NCI-H2081 treated with DMSO at 0.1 percent for 48 hours (cell line): ENCODE data around the gene SYT3.
"Not testable (repeated sequence)": the region's sequence is repeated elsewhere in the genome, so short reads cannot be mapped to it uniquely, and the experiment has no call there.

Experiments
- DNase-seq: peaks from one replicate; lab custom pipeline; 2025; lab: John Stamatoyannopoulos, UW

The SYT3 gene

DNA sequence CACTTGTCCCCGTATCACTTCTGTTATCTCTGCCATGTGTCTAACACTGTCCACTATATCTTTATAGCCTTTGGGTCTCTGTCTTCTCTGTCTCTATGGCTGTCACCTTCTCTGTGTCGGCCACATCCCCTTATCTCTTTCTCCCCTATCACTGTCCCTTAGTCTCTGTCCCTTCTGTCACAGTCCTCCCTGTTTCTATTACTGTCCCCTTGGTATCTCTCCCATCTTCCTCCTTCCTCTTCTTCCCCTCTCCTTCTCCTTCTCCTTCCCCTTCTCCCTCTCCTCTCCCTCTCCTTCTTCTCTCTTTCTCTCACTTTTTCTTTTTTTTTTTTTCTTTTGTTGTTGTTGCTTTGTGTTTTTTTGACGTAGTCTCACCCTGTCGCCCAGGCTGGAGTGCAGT, 36.7 kb downstream of the SYT3 start:
- no peak for DNase-seq

GRCh38 chr19:50602496-50602895, 37.2 kb downstream of the SYT3 start:
- no peak for DNase-seq

- no peak for DNase-seq
Observed at GRCh38 chr19:50602089-50602422, 37.6 kb downstream of the SYT3 start.

DNA sequence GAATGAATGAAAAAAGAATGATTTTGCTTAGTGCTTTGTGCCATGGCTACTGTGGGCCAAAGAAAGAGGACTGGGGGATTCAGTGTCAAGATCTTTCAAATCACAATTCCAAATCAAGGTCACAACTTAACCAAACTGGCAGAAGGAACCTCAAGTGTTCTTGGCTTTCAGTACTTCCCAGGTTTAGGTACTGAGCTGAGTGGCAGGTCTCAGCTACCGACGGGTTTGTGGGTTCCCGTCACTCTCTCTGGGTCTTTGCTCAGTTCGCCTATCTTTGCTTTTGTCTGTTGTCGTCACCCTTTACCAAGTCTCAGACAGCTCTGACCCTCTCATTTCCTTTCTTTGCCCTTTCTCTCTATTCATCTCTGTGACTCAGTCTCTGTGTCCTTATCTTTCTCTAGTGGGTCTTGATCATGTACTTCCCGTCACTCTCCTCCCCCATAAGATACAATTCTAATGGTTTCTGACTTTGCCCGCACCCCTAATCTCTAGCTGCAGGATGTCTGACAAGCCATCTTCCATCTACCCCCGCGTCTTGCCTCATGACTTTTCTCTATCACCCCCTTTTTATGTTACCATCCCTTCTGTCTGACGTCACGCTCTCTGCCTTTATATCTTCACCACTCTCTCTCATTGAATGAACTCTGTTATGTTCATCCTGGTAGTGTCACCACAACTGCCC, 38.1 kb downstream of the SYT3 start:
- DNase-seq: no peak

GRCh38 chr19:50599427-50599826, 40.3 kb downstream of the SYT3 start:
- DNase-seq: no peak

GRCh38 chr19:50590191-50590590, 49.5 kb downstream of the SYT3 start:
- no peak for DNase-seq

- DNase-seq: not testable (repeated sequence)
Observed at GRCh38 chr19:50581795-50582660, 57.7 kb downstream of the SYT3 start.

- no peak for DNase-seq
Observed at GRCh38 chr19:50580970-50581634, 58.6 kb downstream of the SYT3 start.

DNA sequence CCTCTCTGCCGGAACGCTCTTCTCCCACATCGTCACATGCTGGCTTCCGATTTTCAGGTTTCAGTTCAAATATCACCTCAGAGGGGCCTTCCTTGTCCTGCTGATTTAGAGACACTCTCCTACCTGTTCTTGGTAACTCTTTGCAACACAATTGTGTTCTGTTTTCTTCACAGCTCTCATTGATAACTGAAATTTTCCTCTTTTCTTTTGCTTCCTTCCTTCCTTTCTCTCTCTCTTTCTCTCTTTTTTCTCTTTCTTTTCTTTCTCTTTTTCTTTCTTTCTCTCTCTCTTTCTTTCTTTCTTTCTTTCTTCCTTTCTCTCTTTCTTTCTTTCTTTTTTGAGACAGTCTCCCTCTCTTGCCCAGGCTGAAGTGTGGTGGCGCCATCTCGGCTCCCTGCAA, 59.4 kb downstream of the SYT3 start:
- no peak for DNase-seq

DNA sequence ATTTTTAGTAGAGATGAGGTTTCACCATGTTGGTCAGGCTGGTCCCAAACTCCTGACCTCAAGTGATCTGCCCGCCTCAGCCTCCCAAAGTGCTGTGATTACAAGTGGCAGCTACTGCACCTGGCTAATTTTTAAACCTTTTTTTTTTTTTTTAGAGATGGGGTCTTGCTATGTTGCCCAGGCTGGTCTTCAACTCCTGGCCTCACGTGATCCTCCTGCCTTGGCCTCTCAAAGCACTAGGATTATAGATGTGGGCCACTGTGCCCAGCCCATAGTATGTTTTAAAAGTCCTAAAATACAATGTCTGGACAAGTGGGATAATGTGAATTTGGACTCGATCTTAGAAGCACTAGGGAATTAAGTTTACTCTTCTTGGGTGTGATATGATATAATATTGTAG, 62.9 kb downstream of the SYT3 start:
- DNase-seq: not testable (repeated sequence)

- no peak for DNase-seq
Observed at GRCh38 chr19:50573741-50574461, 65.8 kb downstream of the SYT3 start.
